Measurements from ENCODE around the gene PYHIN1.

PYHIN1 gene

GRCh38 chr1:159015440-159015909 is 84.1 kb downstream of the PYHIN1 start:
- DNase-seq = peak; percentile 78

GRCh38 chr1:159023723-159024122 is 92.4 kb downstream of the PYHIN1 start:
- DNase-seq = no peak

- no peak for DNase-seq
Observed at GRCh38 chr1:159025043-159025442, 93.7 kb downstream of the PYHIN1 start.
